GM19395 (cell line): Measurements from ENCODE around the gene MUC5B.

ENCODE experiments used
- ATAC-seq: cut with Tn5 transposase; IDR thresholded peaks from one replicate; pipeline ENCODE4 v1.9.1; 2021; ENCODE audit warnings: mild to moderate bottlenecking, moderate library complexity; ENCODE audit not compliant: unreplicated experiment

The MUC5B gene

GRCh38 chr11:1307163-1307870 is 84.5 kb downstream of the MUC5B start:
- no peak for ATAC-seq

GRCh38 chr11:1307998-1308742 is 85.3 kb downstream of the MUC5B start:
- no peak for ATAC-seq

GRCh38 chr11:1308743-1309497 is 86.1 kb downstream of the MUC5B start:
- peak; percentile 44 for ATAC-seq

GRCh38 chr11:1309498-1310317 is 86.8 kb downstream of the MUC5B start, which contains the start of gene TOLLIP:
Gene TOLLIP (minus strand): TSS chr11:1309632. CDS start chr11:1309498, 134 bp downstream.
- ATAC-seq = peak; percentile 70

GRCh38 chr11:1310318-1310687 is 87.4 kb downstream of the MUC5B start:
- no peak for ATAC-seq

GRCh38 chr11:1310772-1311468 is 88.1 kb downstream of the MUC5B start:
- ATAC-seq = no peak
